ENCODE measurements around the gene MYO5C. TPM values are rescaled to one million over a fixed set of nuclear protein-coding genes. Genes with fewer than 3 reads are reported as not detected.

MYO5C gene
- total RNA-seq, 4 donors from 2014 or later, result 2.6 to 12.3 (median 10.2) TPM

DNA sequence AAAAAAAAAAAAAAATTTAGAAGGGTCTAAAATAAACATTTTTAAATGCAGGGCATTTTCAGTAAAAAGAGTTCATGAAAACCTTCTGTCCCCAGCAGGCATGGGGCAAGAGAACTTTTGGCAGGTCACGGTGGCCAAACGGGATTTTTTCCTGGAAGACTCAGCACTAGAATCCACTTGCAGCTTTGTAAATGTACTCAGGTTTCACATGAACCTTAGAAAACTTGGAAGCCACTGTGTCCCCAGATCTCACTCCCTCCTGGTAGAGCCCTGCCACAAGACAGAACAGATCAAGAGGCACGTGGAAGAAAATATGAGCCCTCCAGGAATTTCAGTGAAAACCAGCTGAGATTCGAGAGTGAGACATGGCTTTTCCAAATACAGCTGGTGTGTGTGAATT lies 102.3 kb downstream of the MYO5C start:
- TF ChIP-seq EP300 (IDR thresholded peaks at IDR 0.05) (no peak), POLR2AphosphoS5 (IDR thresholded peaks at IDR 0.05) (no peak), POLR2A (IDR thresholded peaks at IDR 0.05) (no peak)
- TF ChIP-seq, protein P1, sequence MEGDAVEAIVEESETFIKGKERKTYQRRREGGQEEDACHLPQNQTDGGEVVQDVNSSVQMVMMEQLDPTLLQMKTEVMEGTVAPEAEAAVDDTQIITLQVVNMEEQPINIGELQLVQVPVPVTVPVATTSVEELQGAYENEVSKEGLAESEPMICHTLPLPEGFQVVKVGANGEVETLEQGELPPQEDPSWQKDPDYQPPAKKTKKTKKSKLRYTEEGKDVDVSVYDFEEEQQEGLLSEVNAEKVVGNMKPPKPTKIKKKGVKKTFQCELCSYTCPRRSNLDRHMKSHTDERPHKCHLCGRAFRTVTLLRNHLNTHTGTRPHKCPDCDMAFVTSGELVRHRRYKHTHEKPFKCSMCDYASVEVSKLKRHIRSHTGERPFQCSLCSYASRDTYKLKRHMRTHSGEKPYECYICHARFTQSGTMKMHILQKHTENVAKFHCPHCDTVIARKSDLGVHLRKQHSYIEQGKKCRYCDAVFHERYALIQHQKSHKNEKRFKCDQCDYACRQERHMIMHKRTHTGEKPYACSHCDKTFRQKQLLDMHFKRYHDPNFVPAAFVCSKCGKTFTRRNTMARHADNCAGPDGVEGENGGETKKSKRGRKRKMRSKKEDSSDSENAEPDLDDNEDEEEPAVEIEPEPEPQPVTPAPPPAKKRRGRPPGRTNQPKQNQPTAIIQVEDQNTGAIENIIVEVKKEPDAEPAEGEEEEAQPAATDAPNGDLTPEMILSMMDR (IDR thresholded peaks at IDR 0.05), result no peak
- H3K36me3 ChIP-seq, result no peaks in the 10 kb centered on the region
- H3K27me3 ChIP-seq, result no peaks in the 10 kb centered on the region
- H3K4me1 ChIP-seq, result no peaks in the 10 kb centered on the region
- H3K4me3 ChIP-seq, result no peak overlapping the region
- no peak overlapping the region for H3K27ac ChIP-seq
- 45 to 63% methylated on average over 4 of the region's 4 CpGs for WGBS, 2 donors (ENCODE audit: low coverage in 1 of 2)
- no peak for ATAC-seq
- H3K9me3 ChIP-seq, result no peaks in the 10 kb centered on the region

DNA sequence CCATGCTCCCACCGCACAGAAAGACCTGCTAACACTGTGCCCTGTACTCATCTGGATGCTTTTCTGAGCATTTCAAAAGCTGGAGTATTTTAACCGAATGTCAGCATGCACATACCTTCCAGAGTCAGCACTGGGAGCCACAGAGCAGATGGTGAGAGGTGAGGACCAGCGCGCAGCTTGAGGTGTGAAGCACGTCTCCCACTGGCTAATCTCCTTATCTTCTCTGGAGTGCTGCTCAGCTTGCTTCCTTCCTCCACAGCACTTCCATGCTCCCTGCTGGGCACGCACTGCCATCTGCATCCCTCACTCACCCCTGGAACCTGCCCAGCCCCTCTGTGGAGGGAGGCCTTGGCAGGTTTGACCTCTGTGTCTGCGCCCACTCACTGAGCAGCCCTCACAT lies 104.4 kb downstream of the MYO5C start, which contains the start of gene GNB5:
Gene GNB5 (minus strand): TSS at position 186 of the 400 bp plus-strand sequence. CDS start 6,716 bp downstream, outside the sequence.
- ATAC-seq, result no peak
- TF ChIP-seq EP300 (IDR thresholded peaks at IDR 0.05), result no peak
- TF ChIP-seq POLR2AphosphoS5 (IDR thresholded peaks at IDR 0.05), result no peak
- TF ChIP-seq POLR2A (IDR thresholded peaks at IDR 0.05), result no peak
- TF ChIP-seq, protein P1 (IDR thresholded peaks at IDR 0.05), result no peak

DNA sequence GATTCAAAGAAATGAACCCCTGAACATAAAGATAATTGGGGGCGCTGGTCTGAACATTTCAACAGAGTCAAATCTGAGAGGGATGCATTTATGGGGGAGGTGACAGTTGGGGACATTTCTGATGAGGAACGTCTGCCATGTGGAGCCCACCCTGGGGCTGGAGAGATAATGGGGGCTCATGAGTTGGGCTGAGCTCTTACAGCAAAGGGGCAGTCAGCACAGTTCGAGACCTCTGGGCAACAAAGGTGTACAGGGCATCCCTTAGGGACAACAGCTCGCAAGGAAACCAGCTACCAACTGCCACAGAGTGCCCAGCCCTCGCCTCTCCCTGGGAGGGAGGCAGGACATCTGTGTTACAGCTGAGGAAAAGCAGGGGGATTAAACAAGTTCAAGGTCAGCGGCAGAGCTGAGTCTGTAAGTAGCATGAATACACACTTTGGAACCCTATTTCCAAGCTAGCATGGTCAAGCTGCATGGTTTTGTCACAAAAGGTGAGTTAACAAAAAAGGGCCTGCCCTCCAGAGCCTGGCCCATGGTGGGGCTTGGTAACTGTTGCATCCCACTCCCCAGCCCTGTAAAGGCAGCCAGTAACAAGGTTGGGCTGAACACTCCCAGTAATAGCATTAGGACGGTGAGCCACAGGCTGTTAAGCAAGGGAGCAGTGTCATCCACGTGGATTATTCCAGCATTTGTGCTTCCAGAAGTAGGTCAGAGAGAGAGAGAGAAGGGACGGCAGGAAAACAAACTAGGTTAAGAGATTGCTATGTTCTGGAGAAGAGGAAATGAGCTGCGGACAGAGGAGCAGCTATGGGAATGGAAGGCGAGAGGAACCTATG lies 108.7 kb downstream of the MYO5C start:
- no peaks in the 10 kb centered on the region for H3K9me3 ChIP-seq
- no peaks in the 10 kb centered on the region for H3K36me3 ChIP-seq
- no peaks in the 10 kb centered on the region for H3K27me3 ChIP-seq
- peak; percentile 67 for ATAC-seq
- WGBS, 2 donors (ENCODE audit: low coverage in 1 of 2), result 64 to 97% methylated on average over 5 to 7 of the region's 11 CpGs
- no peak overlapping the region for H3K4me3 ChIP-seq
- no peaks in the 10 kb centered on the region for H3K4me1 ChIP-seq
- TF ChIP-seq EP300 (IDR thresholded peaks at IDR 0.05) (no peak), POLR2AphosphoS5 (IDR thresholded peaks at IDR 0.05) (no peak), POLR2A (IDR thresholded peaks at IDR 0.05) (no peak)
- TF ChIP-seq, protein P1 (IDR thresholded peaks at IDR 0.05), result no peak
- H3K27ac ChIP-seq, result no peak overlapping the region

More for the DNA sequence above, 104.4 kb downstream of the MYO5C start, which contains the start of gene GNB5:
- Histone ChIP-seq H3K27me3 (no peaks in the 10 kb centered on the region), H3K4me1 (no peaks in the 10 kb centered on the region), H3K36me3 (no peaks in the 10 kb centered on the region), H3K9me3 (no peaks in the 10 kb centered on the region), H3K4me3 (no peak within 1 kb of the TSS), H3K27ac (no peak within 1 kb of the TSS)
- 81 to 82% methylated on average over 5 to 7 of the region's 7 CpGs for WGBS, 2 donors (ENCODE audit: low coverage in 1 of 2)

DNA sequence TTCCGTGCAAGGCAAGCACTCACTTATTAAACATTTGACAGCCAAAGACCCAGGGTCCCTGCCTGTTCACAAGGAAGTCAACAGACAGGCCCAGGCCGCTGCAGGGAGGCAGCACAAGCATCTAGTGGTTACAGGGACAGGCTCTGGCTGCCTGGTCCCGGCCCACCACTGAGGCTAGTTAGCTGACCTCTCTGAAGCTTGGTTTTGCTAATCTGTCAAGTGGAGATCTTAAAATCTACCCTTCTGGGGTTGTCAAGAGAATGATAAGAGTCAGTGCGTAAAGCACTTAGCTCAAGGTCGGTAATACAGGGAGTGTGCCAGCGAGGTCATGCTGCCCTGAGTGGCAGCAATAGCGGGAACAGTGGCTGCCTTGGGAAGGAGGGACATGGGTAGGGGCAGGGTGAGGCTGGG lies 110.4 kb downstream of the MYO5C start:
- Histone ChIP-seq H3K4me3 (no peak overlapping the region), H3K36me3 (no peaks in the 10 kb centered on the region), H3K27ac (no peak overlapping the region), H3K27me3 (no peaks in the 10 kb centered on the region), H3K4me1 (peaks cover 0 to 7% (median 0%) of the 10 kb centered on the region in 3 donors), H3K9me3 (no peaks in the 10 kb centered on the region)
- TF ChIP-seq, protein P1 (IDR thresholded peaks at IDR 0.05), result no peak
- TF ChIP-seq POLR2A (IDR thresholded peaks at IDR 0.05) (no peak), POLR2AphosphoS5 (IDR thresholded peaks at IDR 0.05) (no peak), EP300 (IDR thresholded peaks at IDR 0.05) (no peak)
- 100% methylated on average over 2 of the region's 7 CpGs; no CpG with 5 or more reads in 1 of the 2 donors for WGBS, 2 donors (ENCODE audit: low coverage in 1 of 2)
- ATAC-seq, result no peak

DNA sequence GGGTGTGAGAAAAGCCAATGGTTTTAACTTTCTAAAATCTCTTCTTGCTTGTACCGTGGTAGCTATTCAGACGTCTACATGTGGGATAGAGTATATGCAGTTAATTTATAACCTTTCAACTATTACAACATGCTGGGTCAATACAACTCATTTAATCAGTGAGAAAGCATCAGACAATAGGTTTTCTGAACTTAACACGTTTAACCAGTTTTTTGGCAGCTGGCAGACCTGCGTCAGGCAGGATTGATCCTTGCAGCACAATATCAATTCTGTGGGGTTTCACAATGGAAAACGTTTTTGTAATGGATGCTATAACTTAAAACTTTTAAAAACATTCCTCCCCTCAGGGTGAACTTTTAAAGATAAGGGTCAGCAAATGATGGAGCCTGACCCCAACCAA lies 110.9 kb downstream of the MYO5C start:
- Histone ChIP-seq H3K27ac (no peak overlapping the region), H3K9me3 (no peaks in the 10 kb centered on the region), H3K4me3 (no peak overlapping the region), H3K27me3 (no peaks in the 10 kb centered on the region), H3K4me1 (peaks cover 0 to 10% (median 0%) of the 10 kb centered on the region in 3 donors), H3K36me3 (no peaks in the 10 kb centered on the region)
- ATAC-seq, result no peak
- 67 to 83% methylated on average over 1 to 5 of the region's 5 CpGs for WGBS, 2 donors (ENCODE audit: low coverage in 1 of 2)
- TF ChIP-seq POLR2A (IDR thresholded peaks at IDR 0.05) (no peak), POLR2AphosphoS5 (IDR thresholded peaks at IDR 0.05) (no peak), EP300 (IDR thresholded peaks at IDR 0.05) (no peak)
- TF ChIP-seq, protein P1 (IDR thresholded peaks at IDR 0.05), result no peak
